Measurements from ENCODE around the gene MLANA. TPM values are rescaled to one million over a fixed set of nuclear protein-coding genes. Genes with fewer than 3 reads are reported as not detected.

The MLANA gene
- total RNA-seq, 6 donors from 2014 or later = not detected

DNA sequence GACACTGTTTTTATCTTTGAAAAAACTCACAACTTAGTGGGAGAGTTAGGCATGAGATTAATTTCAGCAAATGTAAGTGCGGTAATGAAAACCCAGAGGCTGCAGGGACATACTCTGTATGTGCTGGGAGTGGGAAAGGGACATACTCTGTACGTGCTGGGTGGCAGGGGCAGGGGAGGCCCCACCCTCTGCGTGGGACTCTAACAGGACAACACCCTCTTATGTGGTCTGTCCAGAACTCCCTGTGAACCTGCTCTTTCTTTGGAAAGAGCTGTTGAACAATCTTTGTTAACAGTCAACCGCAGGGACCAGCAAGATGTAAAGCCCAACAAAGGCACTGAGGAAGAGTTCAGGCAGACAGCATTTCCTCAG lies 2.4 kb downstream of the MLANA start:
- Histone ChIP-seq H3K4me1 (no peaks in the 10 kb centered on the region), H3K4me3 (no peak overlapping the region), H3K9me3 (no peaks in the 10 kb centered on the region), H3K27me3 (no peaks in the 10 kb centered on the region), H3K36me3 (peaks cover 0 to 8% (median 1%) of the 10 kb centered on the region in 4 donors), H3K27ac (no peak overlapping the region)
- DNase-seq (no peak), ATAC-seq (ENCODE audit: low FRiP score in 2 of 2) (no peak)
- 72 to 78% methylated on average over 4 of the region's 4 CpGs for WGBS, 2 donors
- TF ChIP-seq, protein P1, sequence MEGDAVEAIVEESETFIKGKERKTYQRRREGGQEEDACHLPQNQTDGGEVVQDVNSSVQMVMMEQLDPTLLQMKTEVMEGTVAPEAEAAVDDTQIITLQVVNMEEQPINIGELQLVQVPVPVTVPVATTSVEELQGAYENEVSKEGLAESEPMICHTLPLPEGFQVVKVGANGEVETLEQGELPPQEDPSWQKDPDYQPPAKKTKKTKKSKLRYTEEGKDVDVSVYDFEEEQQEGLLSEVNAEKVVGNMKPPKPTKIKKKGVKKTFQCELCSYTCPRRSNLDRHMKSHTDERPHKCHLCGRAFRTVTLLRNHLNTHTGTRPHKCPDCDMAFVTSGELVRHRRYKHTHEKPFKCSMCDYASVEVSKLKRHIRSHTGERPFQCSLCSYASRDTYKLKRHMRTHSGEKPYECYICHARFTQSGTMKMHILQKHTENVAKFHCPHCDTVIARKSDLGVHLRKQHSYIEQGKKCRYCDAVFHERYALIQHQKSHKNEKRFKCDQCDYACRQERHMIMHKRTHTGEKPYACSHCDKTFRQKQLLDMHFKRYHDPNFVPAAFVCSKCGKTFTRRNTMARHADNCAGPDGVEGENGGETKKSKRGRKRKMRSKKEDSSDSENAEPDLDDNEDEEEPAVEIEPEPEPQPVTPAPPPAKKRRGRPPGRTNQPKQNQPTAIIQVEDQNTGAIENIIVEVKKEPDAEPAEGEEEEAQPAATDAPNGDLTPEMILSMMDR (IDR thresholded peaks at IDR 0.05) = no peak
- no peak for TF ChIP-seq EP300 (IDR thresholded peaks at IDR 0.05)
- TF ChIP-seq POLR2AphosphoS5 (IDR thresholded peaks at IDR 0.05) = no peak
- no peak for TF ChIP-seq POLR2A (IDR thresholded peaks at IDR 0.05)

DNA sequence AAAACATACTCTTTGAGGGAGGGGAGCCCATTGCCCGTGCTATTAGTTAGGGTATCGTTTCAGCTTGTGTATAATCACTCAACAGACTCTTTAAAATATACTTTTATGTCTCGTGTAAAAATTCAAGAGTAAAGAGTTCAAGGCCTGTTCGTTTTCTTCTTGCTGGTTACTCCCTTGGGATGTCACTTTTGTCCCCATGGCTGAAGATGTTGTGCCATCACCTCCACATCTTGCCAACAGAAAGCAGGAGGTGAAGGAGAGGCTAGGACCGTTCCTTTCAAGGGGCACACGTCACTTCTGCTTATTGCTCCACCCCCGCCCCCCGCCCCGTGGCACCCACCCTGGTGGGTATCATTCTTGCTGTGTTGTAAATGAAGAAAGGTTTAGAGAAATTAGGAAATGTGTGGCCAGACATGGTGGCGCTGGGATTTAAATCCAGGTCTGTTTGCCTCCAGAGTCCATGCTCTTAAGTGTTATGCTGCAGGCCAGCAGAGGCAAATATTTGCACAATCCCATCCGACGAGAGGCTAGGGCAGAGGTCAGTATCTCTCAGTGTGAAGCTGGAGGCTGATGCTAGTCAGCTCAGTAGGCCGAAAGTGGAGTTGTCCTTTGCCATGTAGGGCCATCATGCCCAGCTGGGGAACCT lies 3.0 kb downstream of the MLANA start:
- TF ChIP-seq EP300 (IDR thresholded peaks at IDR 0.05) (no peak), POLR2A (IDR thresholded peaks at IDR 0.05) (no peak), POLR2AphosphoS5 (IDR thresholded peaks at IDR 0.05) (no peak)
- TF ChIP-seq, protein P1 (IDR thresholded peaks at IDR 0.05) = no peak
- 77 to 89% methylated on average over 11 to 13 of the region's 13 CpGs for WGBS, 2 donors
- Histone ChIP-seq H3K4me1 (no peaks in the 10 kb centered on the region), H3K27me3 (no peaks in the 10 kb centered on the region), H3K9me3 (no peaks in the 10 kb centered on the region), H3K27ac (no peak overlapping the region), H3K4me3 (no peak overlapping the region), H3K36me3 (peaks cover 0 to 14% (median 3%) of the 10 kb centered on the region in 4 donors)
- ATAC-seq (ENCODE audit: low FRiP score in 2 of 2) (no peak), DNase-seq (no peak)

DNA sequence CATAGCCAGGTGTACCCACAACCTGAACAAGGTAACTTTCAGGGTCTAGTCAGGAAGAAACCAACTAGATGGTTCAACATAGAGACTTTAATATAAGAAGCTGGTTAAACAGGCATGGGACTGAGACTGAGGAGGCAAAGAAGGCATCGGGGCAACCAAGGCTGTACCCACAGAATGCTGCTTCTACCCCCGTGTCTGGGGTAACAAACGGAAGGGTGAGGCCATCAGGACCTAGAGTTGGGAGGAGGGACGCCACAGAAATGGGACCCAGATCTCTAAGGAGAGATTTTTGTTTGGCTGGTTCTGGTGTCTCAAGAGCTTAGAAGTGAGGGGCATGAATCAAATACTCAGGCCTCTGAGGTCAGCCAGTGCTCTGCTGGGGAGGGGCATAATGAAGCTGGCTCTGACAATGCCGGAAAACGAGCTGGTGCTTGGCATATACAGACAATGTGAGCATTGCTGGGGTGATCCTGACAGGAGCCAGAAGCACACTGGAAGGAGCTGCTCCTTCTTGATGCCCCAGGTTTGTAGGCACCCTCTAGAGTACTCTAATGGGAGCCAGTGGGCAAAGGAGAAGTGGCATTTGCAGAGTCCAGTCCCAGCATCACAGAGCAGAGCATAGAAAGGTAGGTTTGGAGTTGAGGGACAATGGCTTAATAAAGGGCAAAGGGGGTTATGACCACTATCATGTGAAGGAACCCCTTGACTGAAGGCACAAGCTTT lies 3.7 kb downstream of the MLANA start:
- peaks cover 0 to 16% (median 3%) of the 10 kb centered on the region in 4 donors for H3K36me3 ChIP-seq
- H3K4me1 ChIP-seq = no peaks in the 10 kb centered on the region
- no peaks in the 10 kb centered on the region for H3K27me3 ChIP-seq
- H3K9me3 ChIP-seq = no peaks in the 10 kb centered on the region
- WGBS, 2 donors = 86 to 95% methylated on average over 6 of the region's 6 CpGs
- no peak for DNase-seq
- no peak overlapping the region for H3K27ac ChIP-seq
- TF ChIP-seq, protein P1 (IDR thresholded peaks at IDR 0.05) = no peak
- TF ChIP-seq EP300 (IDR thresholded peaks at IDR 0.05) = no peak
- TF ChIP-seq POLR2AphosphoS5 (IDR thresholded peaks at IDR 0.05) = no peak
- no peak for TF ChIP-seq POLR2A (IDR thresholded peaks at IDR 0.05)
- ATAC-seq (ENCODE audit: low FRiP score in 2 of 2) = no peak
- no peak overlapping the region for H3K4me3 ChIP-seq

DNA sequence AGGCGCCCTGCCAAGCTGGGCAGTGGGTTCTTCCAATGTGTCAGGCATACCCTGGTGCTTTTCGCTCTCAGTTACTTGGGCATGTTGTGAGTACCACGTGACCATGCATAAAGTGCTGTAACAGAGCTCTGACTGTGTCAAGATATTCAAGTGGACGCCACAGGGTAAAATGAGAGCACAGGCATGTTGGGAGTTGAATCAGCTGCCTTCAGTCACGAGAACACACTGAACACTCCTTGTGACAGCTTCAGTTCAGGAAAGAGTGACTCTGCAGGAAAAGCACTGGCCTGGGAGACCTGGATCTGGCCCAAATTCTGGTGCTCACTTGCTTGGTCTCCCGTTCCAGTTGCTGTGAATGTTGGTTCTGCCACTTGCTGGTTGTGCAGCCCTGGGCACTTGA lies 5.1 kb downstream of the MLANA start:
- Histone ChIP-seq H3K27me3 (no peaks in the 10 kb centered on the region), H3K36me3 (peaks cover 0 to 16% (median 3%) of the 10 kb centered on the region in 4 donors), H3K27ac (no peak overlapping the region), H3K4me3 (no peak overlapping the region), H3K4me1 (no peaks in the 10 kb centered on the region), H3K9me3 (no peaks in the 10 kb centered on the region)
- TF ChIP-seq, protein P1 (IDR thresholded peaks at IDR 0.05) = no peak
- TF ChIP-seq EP300 (IDR thresholded peaks at IDR 0.05) (no peak), POLR2AphosphoS5 (IDR thresholded peaks at IDR 0.05) (no peak), POLR2A (IDR thresholded peaks at IDR 0.05) (no peak)
- 76 to 79% methylated on average over 4 to 6 of the region's 6 CpGs for WGBS, 2 donors
- DNase-seq = no peak
- ATAC-seq (ENCODE audit: low FRiP score in 2 of 2) = no peak

Data from upper lobe of left lung (tissue), 6 donors.